Measurements from ENCODE around the gene GPRC5A. TPM values are rescaled to one million over a fixed set of nuclear protein-coding genes. Genes with fewer than 3 reads are reported as not detected.

GPRC5A gene
- total RNA-seq, 1 donor from 2014 or later, result 4.0 TPM

DNA sequence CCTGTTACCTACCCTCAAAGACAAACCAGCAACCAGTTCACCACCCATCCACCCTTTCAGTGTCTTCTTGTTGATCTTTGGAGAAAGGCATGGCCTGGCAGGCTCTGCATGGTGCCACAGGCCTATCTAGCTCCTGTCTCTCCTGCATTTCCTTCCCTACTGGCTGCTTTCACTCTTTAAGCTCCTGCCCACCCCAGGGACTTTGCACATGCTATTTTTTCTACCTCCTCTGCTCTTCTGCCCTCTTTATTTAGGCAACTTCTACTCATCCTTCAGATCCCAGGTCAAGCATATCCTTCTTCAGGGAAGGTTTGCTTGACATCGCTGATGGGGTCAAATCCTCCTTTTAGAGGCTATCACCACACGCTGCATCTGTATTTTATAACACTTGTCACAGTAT lies 27.1 kb upstream of the GPRC5A start:
- Mint-ChIP-seq H3K4me3 (ENCODE audit: low read depth) (no peak overlapping the region), H3K9me3 (ENCODE audit: low read depth) (no peaks in the 10 kb centered on the region), H3K27ac (no peak overlapping the region), H3K27me3 (no peaks in the 10 kb centered on the region), H3K4me1 (ENCODE audit: low read depth) (no peaks in the 10 kb centered on the region), H3K36me3 (ENCODE audit: insufficient read depth) (peaks cover 12% of the 10 kb centered on the region)
- TF ChIP-seq, protein P1, sequence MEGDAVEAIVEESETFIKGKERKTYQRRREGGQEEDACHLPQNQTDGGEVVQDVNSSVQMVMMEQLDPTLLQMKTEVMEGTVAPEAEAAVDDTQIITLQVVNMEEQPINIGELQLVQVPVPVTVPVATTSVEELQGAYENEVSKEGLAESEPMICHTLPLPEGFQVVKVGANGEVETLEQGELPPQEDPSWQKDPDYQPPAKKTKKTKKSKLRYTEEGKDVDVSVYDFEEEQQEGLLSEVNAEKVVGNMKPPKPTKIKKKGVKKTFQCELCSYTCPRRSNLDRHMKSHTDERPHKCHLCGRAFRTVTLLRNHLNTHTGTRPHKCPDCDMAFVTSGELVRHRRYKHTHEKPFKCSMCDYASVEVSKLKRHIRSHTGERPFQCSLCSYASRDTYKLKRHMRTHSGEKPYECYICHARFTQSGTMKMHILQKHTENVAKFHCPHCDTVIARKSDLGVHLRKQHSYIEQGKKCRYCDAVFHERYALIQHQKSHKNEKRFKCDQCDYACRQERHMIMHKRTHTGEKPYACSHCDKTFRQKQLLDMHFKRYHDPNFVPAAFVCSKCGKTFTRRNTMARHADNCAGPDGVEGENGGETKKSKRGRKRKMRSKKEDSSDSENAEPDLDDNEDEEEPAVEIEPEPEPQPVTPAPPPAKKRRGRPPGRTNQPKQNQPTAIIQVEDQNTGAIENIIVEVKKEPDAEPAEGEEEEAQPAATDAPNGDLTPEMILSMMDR (IDR thresholded peaks at IDR 0.05; ENCODE audit: unreplicated experiment), result no peak
- no peak for DNase-seq (ENCODE audit: low spot score, unreplicated experiment)

DNA sequence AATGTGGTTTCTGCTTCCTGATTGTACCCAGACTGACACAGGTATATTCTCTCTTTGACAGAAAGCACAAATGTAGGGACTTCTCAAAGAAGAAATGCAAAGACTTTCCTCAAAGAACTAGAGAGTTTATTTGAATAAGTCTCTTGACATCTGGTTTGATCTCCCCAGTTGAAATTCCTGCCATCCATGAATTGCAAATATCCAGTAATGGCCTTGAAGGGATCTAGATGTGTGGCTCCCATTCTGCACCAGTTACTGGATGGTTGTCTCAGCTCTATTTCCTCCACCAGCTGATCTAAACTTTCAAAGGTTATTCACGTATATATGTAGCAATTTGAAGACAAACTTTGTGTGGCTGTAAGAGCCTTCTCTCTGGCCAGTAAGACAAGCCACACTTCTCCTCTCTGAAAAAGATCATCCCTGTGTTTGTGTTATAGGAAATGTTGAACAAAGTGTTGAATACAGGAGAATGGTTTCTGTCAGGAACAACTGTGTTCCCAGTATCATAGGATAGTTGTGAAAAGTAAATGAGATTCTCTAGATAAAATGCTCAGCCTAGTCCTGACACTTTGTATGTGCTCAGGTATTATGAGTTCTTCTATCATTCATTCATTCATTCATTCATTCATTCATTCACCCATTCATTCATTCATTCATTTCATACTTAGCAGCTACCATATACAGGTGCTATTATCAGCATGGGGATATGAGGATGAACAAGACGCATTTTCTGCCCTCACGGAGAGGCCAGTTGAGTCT lies 22.7 kb upstream of the GPRC5A start:
- no peak for DNase-seq (ENCODE audit: low spot score, unreplicated experiment)
- no peaks in the 10 kb centered on the region for H3K27me3 Mint-ChIP-seq
- TF ChIP-seq, protein P1 (IDR thresholded peaks at IDR 0.05; ENCODE audit: unreplicated experiment), result no peak
- H3K4me3 Mint-ChIP-seq (ENCODE audit: low read depth), result no peak overlapping the region
- peaks cover 13% of the 10 kb centered on the region for H3K36me3 Mint-ChIP-seq (ENCODE audit: insufficient read depth)
- H3K27ac Mint-ChIP-seq, result no peak overlapping the region
- H3K4me1 Mint-ChIP-seq (ENCODE audit: low read depth), result peaks cover 26% of the 10 kb centered on the region
- peaks cover 3% of the 10 kb centered on the region for H3K9me3 Mint-ChIP-seq (ENCODE audit: low read depth)

DNA sequence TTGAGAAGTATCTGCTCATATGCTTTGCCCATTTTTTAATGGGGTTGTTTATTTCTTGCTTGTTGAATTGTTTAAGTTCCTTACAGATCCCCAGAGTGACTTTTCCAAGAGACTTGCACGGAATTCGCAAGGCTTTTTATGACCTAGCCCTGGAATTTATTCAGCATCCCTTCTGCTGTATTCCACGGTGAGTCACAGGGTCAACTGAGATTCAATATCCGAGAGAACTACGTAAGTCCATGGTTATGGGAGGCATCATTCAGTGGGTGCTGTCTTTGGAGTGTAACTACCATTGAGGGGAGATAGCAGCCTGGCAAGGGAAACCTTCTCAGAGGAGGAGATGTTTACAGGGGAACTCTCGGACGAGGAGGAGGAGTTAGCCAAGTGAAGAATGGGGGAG lies 20.9 kb upstream of the GPRC5A start:
- Mint-ChIP-seq H3K4me1 (ENCODE audit: low read depth) (peaks cover 32% of the 10 kb centered on the region), H3K36me3 (ENCODE audit: insufficient read depth) (peaks cover 11% of the 10 kb centered on the region), H3K27ac (peak overlapping the region; percentile 10), H3K4me3 (ENCODE audit: low read depth) (no peak overlapping the region), H3K27me3 (no peaks in the 10 kb centered on the region), H3K9me3 (ENCODE audit: low read depth) (peaks cover 3% of the 10 kb centered on the region)
- TF ChIP-seq, protein P1 (IDR thresholded peaks at IDR 0.05; ENCODE audit: unreplicated experiment), result no peak
- DNase-seq (ENCODE audit: low spot score, unreplicated experiment), result no peak

DNA sequence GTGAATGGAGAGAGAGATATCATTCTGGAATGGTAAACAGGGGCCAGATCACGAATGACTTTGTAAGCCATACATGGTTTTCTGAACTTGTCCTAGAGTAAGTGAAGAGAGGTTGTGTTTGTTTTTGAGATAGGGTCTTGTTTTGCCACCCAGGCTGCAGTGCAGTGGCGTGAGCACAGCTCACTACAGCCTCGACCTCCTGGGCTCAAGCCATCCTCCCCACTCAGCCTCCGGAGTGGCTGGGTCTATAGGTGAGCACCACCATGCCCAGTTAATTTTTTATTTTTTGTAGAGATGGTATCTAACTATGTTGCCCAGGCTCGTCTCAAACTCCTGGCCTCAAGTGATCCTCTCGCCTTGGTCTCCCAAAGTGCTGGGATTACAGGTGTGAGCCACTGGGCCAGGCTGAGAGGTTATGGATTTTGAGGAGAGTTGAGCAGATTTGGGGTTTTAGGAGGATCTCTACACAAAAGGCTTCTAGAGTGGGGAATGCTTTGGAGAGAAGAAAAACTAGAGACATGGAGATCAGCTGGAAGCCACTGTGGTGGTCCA lies 19.7 kb upstream of the GPRC5A start:
- Mint-ChIP-seq H3K4me1 (ENCODE audit: low read depth) (peaks cover 32% of the 10 kb centered on the region), H3K9me3 (ENCODE audit: low read depth) (peaks cover 3% of the 10 kb centered on the region), H3K36me3 (ENCODE audit: insufficient read depth) (peaks cover 13% of the 10 kb centered on the region), H3K27me3 (no peaks in the 10 kb centered on the region), H3K4me3 (ENCODE audit: low read depth) (peak overlapping the region; percentile 43), H3K27ac (peak overlapping the region; percentile 92)
- TF ChIP-seq, protein P1 (IDR thresholded peaks at IDR 0.05; ENCODE audit: unreplicated experiment), result no peak
- no peak for DNase-seq (ENCODE audit: low spot score, unreplicated experiment)

DNA sequence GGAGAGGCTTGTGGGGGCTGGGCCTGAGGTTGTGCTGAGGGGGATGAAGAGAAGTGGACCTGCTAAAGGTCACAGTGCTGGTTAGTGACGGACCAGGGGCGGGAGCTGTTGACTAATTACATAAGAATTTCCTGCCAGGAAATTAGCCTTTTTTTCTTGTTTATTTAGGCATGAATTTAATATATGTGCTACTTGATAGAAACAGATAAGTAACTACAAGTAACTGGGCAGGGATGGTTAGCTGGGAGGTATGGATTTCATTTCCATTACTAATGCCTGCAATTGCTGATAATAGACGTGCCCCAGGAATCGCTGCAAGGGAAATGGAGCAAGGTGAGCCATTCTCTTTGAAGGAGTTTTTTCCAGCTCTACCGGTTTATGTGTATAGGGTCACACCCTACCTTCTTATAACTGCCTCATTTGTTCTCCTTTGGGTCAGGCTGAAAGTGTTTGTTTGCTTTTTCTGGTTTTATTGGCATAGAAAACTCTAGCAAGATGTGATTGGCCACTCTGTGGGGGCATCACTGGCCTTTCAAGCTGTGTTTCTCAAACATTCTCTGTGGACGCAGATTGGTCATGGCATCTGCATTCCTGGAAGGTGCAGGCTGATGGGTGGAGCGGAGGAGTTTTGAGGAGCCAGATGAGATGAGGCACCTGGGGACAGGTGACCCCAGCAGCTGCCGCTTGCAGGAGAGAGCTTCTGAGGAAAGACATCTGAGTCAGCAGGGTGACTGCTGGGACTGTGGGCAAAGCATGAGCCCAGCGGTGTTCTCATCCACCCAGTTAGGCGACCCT lies 19.0 kb upstream of the GPRC5A start:
- Mint-ChIP-seq H3K9me3 (ENCODE audit: low read depth) (peaks cover 3% of the 10 kb centered on the region), H3K27me3 (no peaks in the 10 kb centered on the region), H3K4me1 (ENCODE audit: low read depth) (peaks cover 34% of the 10 kb centered on the region)

More for the DNA sequence above, 19.0 kb upstream of the GPRC5A start:
- Mint-ChIP-seq H3K4me3 (ENCODE audit: low read depth) (peak overlapping the region; percentile 43), H3K27ac (peak overlapping the region; percentile 92), H3K36me3 (ENCODE audit: insufficient read depth) (peaks cover 13% of the 10 kb centered on the region)
- DNase-seq (ENCODE audit: low spot score, unreplicated experiment), result peak; percentile 30
- TF ChIP-seq, protein P1 (IDR thresholded peaks at IDR 0.05; ENCODE audit: unreplicated experiment), result no peak
